HG02852 (cell line): Measurements from ENCODE around the gene FBRSL1.

Experiments
- ATAC-seq: cut with Tn5 transposase; IDR thresholded peaks from one replicate; pipeline ENCODE4 v1.9.1; 2021; ENCODE audit warnings: mild to moderate bottlenecking, moderate library complexity; ENCODE audit not compliant: unreplicated experiment

Gene FBRSL1

DNA sequence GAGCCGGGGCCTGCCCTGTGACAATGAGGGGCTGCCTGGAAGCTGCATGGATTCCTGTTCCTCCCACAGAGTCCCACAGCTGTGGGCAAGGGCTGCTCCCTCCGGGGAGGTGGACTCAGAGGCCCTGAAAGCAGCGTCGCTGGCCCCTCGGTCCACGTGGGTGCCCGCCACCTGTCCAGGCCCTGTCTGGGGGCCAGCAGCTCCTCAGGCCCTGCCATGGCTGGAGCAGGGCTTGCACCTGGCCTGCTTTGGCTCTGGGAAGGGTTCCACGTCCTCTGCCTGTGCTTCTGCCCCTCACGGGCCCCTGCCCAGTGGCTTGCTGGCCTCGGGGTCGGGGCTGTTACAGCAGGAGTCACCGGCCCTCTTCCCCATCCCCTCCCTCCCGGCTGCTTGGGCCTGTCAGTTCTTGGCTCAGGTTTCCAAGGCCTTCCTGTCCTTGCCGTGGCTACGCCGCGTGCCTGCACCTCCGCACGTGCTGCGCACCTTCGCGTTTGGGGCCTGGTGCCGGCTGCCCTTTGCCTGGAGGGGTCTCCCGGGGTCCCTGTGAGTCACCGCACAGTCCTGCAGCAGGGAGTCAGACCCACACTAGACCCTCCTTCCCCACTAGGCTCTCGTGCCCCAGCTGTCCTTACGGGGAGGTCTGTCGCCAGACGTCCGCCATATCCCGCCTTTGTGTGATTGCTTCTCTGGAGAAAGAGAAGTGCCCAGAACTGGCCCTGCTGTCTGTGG lies 5.8 kb downstream of the FBRSL1 start:
- ATAC-seq = no peak

GRCh38 chr12:132496358-132496669 lies 6.4 kb downstream of the FBRSL1 start:
- no peak for ATAC-seq

GRCh38 chr12:132496710-132497109 lies 6.8 kb downstream of the FBRSL1 start:
- no peak for ATAC-seq

GRCh38 chr12:132497514-132498405 lies 7.8 kb downstream of the FBRSL1 start:
- ATAC-seq = no peak

DNA sequence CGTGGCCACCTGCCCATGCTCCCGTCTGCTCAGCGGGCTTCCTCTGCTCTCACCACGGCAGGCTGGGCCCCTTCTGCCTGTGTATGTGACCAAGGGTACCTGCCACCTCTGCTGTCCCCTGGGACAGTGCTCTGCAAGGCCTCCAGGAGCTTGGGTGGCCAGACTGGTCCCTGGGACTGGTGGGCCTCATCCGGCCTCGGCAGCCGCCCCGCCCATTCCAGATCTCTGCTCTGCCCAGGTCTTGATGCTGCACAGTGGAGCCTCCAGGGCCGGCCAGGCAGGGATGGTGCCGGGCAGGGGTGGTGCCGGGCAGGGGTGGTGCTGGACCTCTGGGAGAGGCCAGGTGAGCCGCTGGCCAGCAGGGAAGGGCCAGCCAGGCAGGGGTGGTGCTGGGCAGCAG lies 9.0 kb downstream of the FBRSL1 start:
- ATAC-seq = no peak

GRCh38 chr12:132500142-132500855 lies 10.3 kb downstream of the FBRSL1 start:
- ATAC-seq = no peak

GRCh38 chr12:132500856-132501180 lies 10.9 kb downstream of the FBRSL1 start:
- ATAC-seq = no peak

DNA sequence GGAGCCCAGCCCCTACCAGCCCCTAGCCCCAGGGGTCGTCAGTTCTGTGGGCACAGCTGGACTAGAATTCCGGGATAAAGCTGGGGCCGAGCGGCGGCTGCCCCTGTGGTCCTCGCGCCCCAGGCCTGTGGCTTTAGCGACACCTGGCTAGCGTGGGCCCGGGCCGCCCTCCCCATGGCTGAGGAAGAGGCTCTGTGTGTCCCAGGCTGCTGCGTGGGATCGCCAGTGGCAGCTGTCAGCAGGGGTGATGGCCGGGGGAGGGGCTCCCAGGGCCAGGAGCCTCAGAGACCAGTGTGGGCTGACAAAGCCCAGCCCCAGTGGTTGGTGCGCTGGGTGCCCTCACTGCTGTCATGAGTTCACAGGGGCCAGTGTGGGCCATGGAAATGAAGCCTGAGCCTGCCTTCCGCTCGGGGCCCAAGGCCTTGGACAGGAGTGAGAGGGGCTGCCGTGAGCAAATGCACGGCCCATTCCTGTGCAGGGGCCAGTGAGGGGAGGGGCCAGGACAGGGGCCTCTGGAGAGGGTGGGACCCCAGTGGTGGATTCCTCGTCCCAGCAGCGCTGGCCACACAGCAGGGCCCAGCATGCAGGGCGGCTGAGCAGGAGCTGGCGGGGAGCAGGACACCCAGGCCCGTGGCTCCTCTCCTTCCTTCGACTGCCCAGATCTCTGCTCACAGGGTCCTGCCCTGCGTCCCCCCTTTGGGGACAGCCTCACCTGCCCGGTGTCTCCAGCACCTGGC lies 11.4 kb downstream of the FBRSL1 start:
- ATAC-seq = no peak

- ATAC-seq = no peak
Observed at GRCh38 chr12:132502149-132502881, 12.4 kb downstream of the FBRSL1 start.

- no peak for ATAC-seq
Observed at GRCh38 chr12:132502882-132503193, 12.9 kb downstream of the FBRSL1 start.

DNA sequence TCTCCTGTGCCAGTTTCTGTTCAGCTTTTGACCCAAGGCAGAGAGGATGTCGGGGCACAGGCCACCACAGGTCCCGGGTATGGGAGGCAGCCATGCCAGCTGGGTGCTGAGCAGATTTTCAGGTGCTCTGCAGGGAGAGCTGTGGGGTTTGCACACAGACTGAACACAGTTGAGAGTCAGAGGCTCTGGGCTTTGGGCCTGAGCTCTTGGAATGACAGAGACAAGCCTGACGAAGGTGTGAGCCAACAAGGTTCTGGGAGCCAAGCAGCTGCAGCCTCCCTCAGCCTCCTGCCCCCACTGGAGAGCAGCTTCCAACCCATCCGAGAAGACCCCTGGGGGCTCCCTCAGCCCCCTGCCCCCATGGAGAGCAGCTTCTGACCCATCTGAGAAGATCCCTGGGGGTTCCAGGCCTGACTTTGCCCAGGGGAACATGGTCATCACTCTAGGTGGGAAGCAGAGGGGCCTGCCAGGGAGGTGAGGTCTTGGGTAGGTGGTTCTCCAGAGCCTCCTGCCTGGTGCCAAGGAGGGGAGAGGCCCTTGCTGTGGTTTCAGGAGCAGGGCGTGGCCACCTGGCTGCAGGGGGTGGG lies 13.8 kb downstream of the FBRSL1 start:
- ATAC-seq = no peak

- no peak for ATAC-seq
Observed at GRCh38 chr12:132505105-132505851, 15.3 kb downstream of the FBRSL1 start.

- no peak for ATAC-seq
Observed at GRCh38 chr12:132505852-132506219, 15.9 kb downstream of the FBRSL1 start.

GRCh38 chr12:132506328-132507160 lies 16.6 kb downstream of the FBRSL1 start:
- no peak for ATAC-seq

- ATAC-seq = no peak
Observed at GRCh38 chr12:132507161-132507538, 17.2 kb downstream of the FBRSL1 start.

DNA sequence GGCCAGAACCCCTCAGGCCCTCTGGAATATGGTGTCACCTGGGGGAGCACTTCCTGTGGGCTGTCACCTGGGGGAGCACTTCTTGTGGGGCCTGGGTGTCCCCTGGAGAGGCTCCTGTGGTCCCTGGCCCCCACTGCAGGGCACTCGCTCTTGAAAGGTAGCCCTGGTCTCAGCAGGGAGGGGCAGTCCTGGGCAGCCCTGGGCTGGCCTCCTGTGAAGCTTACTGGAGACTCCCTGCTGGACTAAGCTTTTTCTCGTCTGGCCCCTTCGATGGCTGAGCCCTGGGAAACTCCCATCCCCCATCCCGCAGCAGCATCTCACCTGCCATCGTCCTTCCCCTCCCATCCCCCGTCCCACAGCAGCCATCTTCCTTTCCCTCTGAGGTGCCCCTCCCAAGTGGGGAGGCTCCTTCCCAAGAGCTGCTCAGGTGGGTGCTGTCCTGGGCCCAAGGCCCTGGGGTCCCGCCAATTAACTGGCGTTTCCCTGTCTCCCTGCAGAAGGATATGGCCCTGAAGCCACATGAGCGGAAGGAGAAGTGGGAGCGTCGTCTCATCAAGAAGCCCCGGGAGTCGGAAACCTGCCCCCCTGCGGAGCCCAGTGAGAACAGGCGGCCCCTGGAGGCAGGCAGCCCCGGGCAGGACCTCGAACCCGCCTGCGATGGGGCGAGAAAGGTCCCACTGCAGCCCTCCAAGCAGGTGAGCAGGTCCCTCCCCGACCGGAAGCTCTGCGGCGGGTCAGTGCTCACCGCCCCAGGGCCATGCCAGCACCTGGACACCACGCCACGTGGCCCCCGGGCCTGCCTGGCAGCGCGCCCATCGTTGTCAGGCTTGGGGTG lies 17.9 kb downstream of the FBRSL1 start:
- ATAC-seq = no peak

DNA sequence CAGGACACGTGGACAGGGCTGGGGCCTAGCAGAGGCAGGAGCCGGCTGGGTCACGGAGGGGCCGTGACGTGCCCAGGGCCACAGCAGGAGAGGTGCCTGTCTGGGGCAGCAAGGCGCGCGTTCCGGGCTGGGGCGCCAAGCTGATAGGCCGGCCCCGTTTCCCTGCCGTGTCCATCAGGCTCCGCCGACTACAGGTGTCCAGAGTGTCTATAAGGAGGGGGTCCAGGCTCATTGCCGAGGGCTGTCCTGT lies 18.5 kb downstream of the FBRSL1 start:
- no peak for ATAC-seq
